NCI-H2081 treated with DMSO at 0.1 percent for 48 hours (cell line): Measurements from ENCODE around the gene SMAGP.
"Not testable (repeated sequence)": the region's sequence is repeated elsewhere in the genome, so short reads cannot be mapped to it uniquely, and the experiment has no call there.

ENCODE experiments used
- DNase-seq: peaks from one replicate; lab custom pipeline; 2025; lab: John Stamatoyannopoulos, UW

SMAGP gene

DNA sequence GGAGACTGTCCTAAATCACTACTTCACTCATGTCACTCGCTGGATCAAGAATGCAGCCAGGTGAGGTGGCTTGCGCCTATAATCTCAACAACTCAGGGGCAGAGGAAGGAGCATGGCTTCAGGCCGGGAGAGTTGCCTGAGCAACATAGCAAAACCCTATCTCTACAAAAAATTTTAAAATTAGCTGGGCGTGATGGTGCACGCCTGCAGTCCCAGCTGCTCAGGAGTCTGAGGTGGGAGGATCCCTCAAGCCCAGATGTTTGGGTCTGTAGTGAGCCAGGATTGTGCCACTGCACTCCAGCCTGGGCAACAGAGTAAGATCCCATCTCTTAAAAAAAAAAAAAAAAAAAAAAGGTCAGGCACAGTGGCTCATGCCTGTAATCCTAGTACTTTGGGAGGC is 5.9 kb downstream of the SMAGP start:
- no peak for DNase-seq

DNA sequence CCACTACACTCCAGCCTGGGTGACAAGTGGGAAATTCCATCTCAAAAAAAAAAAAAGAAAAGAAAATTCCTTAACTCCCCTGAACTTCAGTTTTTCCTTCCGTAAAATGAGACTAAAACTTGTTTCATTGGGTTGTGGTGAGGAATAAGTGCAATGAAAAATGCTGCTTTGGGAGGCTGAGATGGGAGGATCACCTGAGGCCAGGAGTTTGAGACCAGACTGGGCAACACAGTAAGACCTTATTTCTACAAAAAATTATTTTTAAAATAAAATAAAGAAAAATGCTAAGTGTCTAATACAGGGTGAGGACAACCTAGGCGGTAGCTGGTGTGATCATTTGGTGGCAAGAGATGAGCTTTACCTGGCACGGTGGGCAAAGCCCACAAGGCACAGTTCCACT is 6.9 kb downstream of the SMAGP start:
- DNase-seq = no peak

DNA sequence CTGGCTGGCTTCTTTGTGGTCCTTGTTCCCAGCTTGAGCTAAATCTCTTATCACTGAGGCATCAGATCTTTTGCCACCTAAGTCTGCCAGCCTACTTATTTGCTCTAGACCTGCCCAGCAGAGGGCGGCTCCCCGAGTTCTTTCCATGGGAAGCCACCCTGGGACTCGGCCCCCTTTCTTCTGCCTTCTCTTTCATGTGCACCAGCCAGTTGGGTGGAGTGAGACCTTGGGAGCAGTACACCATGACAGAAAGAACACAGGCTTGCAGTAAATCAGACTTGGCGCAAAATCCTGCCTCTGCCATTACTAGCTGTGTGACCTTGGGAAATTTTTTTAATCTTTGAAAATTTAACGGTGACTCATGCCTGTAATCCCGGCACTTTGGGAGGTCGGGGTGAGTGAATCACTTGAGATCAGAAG is 7.4 kb downstream of the SMAGP start:
- no peak for DNase-seq

DNA sequence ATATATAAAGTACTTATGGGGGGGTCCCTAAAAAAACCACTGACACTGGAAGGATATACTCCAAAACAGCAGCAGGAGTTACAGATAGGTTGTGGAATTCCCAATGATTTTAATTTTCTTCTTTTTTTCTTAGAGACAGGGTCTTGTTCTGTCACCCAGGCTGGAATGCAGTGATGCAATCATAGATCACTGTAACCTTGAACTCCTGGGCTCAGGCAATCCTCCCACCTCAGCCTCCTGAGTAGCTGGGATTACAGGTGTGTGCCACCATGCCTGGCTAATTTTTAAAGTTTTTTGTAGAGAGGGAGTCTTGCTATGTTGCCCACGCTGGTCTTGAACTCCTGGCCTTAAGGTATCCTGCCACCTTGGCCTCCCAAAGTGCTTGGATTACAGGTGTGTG is 10.6 kb downstream of the SMAGP start:
- not testable (repeated sequence) for DNase-seq

DNA sequence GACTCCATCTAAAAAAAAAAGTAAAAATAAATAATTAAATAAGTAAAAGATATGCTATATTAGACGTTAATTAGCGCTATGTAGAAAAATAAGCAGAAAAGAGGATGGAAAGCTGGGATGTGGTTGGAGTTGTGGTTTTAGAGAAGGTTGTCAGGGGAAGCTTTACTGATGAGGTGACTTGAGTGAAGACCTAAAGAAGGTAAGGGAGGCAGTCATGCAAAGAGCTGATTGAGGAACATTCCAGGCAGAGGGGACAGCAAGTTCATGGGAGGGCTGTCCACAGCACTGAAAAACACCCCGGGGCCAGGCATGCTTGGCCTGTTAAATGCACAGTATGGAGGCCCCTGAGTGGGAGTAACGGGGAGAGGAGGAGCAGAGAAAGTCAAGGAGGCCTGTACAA is 15.7 kb downstream of the SMAGP start:
- no peak for DNase-seq

DNA sequence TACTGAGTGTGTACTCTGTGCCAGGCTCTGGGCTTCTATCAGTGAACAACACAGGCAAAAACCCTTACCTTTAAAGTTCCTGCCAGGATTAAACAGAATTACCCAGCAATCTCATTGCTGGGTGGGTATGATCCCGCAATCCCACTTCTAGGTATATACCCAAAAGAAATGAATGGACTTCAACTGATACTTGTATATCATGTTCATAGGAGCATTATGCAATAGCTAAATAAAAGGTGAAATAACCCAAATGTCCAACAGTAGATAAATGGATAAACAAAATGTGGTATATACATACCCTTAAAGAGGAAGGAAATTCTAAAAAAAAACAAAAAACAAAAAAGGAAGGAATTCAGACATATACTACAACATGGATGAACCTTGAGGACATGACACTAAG is 16.9 kb downstream of the SMAGP start:
- no peak for DNase-seq

- no peak for DNase-seq
These were observed 22.6 kb downstream of the SMAGP start for GRCh38 chr12:51247523-51248206.

DNA sequence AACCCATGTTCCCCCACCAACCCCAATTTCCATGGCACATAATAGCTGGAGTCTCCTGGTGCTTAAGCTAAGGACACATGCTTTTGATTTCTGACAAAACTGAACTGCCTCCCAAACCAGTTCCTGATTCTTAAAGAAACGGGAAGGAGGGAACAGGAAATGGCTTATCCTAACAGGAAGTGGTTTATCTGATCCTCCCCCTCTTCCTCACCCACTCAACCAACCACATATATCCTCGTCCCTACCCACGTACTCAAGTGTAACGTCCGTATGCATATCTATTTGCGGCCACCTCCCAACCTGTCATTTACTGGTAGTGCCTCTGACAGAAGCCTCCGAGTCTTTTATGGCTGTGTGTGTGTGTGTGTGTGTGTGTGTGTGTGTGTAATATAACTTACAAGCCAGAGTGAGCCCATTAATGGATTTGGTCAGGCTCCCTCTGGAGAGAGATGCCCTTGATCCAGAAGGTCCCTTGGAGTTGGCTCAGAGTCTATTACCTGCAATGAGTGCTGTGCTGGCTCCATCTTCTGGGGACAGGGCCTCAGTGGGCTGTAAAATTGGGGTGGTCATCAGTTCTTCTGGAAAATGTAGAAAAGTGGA is 23.9 kb downstream of the SMAGP start:
- no peak for DNase-seq

GRCh38 chr12:51245476-51246253 is 24.6 kb downstream of the SMAGP start:
- DNase-seq = no peak

GRCh38 chr12:51244269-51244668 is 25.9 kb downstream of the SMAGP start:
- DNase-seq = no peak

GRCh38 chr12:51242876-51243275 is 27.3 kb downstream of the SMAGP start:
- DNase-seq = no peak

- no peak for DNase-seq
These were observed 28.1 kb downstream of the SMAGP start for GRCh38 chr12:51242120-51242519.

DNA sequence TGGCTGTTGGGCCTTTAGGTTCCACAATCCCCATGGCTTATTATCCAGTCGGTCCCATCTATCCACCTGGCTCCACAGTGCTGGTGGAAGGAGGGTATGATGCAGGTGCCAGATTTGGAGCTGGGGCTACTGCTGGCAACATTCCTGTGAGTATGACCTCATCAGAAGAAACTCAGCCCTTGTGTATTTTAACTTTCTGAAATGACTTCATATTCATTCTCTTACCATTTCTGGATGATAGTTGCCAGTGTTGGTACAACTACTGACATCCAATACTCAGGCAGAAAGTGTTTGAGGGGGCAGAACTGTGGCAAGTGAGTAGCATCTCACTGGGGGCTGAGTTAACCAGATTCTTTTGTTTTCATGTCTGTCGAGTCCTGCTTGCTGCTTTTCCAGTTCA is 29.2 kb downstream of the SMAGP start:
- no peak for DNase-seq

DNA sequence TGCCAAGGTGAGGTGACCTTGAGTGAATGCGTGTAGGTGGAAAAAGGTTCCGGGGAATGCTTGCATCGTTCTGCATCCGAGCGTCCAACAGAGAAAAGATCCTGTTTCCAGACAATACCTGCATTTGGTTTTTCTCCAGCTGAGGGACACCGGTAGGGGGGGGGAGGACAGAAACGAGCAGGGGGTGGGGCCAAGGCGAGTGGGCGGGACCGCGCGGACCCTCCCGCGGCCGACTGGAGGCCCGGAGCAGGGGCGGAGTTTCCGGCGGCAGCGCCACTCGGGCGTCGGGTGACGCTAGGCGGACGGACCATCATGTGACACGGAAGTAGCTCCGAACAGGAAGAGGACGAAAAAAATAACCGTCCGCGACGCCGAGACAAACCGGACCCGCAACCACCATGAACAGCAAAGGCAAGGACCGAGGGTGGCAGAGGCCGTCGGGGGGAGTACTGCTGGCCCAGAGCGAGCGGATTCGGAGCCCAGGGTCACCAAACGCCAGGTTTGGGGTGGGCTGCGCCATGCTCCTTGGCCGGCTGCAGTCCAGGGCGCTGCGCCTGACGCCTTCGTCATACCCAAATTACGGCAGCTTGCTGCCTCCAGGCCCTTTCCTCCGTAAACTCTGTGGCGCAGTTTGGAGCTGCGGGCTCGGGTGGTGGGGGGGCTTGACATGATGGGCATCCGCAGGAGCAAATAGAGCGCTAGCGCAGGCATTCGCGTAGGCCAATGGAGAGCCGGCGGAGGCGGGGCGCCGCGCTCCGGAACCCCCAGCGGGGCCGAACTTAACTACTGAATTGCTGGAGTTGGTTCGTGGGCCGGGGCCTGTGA is 31.5 kb downstream of the SMAGP start, which contains the start of gene DAZAP2:
Gene DAZAP2, plus strand, starts transcription at position 317 of the 825 bp plus-strand sequence. Its CDS starts 82 bp downstream, at position 399.
- peak; percentile 66 for DNase-seq

DNA sequence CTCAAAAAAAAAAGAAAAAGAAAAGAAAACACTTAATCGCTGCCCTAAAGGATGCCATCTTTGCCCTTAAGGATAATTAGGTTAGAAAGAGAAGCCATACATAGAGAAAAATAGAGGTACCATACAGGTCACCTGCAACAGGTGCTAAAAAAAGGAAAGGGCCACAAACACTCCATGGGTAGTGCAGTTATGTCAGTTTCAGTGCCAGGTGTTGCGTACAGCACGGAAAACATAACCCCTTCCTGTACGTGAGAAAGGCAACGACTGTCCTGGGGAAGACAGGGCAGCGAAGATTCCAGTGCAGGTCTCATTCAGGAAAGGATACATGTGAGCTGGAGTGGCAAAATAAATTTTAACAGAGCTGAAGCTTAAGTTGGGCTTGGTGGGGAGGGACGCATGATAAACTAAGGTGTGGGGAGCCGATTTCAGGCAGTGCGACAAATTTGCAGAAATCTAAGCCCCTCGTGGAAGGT is 32.1 kb downstream of the SMAGP start:
- no peak for DNase-seq

GRCh38 chr12:51234530-51234929 is 35.7 kb downstream of the SMAGP start:
- no peak for DNase-seq

GRCh38 chr12:51232642-51233041 is 37.6 kb downstream of the SMAGP start:
- no peak for DNase-seq

GRCh38 chr12:51229116-51229809 is 41.0 kb downstream of the SMAGP start:
- DNase-seq = no peak

GRCh38 chr12:51227962-51228361 is 42.3 kb downstream of the SMAGP start:
- DNase-seq = no peak

- not testable (repeated sequence) for DNase-seq
These were observed 43.1 kb downstream of the SMAGP start for GRCh38 chr12:51227112-51227511.

DNA sequence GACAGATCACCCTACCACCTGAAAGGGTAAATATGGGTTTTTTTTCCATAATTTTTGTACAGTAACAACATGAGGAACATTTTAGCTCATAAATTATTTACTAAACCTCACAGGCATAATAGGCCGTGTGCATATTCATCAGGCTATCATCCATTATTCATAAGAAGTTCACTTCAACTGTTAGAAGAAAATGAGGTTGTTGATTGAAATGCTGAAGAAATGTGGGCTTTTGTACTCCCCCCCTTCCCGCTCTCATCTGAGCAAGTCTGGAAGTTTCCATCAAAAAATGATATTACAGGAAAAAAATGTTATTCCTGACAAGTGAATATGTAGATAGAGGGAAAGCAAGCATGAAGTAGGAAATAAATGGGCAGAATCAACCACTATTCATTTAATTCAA is 44.4 kb downstream of the SMAGP start:
- no peak for DNase-seq
